ENCODE measurements around the gene NPRL2. TPM values are rescaled to one million over a fixed set of nuclear protein-coding genes. Genes with fewer than 3 reads are reported as not detected.

Gene NPRL2
- total and polyA plus RNA-seq, 2 experiments from 2014 or later, result 22.3 to 27.7 TPM

DNA sequence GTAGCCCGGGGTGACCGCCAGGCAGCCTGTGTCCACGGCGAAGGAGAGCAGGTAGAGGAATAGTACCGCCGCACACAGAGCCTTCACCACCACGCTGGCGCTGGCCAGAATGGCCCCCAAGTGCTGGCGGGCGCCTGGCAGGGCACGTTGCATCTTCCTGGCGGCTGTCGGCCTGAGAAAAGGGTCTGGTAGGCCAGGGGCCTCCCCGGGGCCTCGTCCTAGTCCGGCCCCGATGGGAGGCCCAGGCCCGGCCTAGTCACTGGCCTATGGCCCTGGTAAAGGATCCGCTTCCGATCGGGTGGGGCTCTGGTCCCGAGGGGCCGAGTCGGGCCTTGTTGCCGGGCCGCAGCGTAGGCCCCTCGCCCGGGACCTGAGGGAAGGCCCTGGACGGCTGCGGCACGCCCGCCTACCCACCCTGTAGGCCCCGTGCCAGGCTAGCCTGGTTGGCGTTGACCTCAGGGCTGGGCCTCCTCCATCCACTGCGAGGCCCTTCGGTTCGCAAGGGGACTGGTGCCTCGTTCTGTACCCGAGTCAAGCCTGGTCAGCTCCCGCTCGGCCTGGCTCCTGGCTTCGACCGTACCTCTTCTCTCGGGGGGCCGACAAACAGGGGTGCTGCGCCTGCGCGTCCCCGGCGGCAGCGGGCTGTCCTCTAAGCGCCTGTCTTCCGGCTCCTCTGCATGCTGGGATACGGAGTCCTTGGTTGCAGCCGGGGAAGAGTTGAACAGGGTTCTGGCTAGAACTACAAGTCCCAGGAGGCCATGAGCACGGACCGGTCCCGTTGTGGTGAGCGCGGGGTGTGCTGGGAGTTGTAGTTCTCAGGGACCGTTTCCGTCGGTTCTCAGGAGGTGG, 8.6 kb upstream of the NPRL2 start, which contains the start of gene TMEM115:
Gene TMEM115, minus strand, starts transcription at position 611 of the 849 bp plus-strand sequence. Its CDS starts 458 bp downstream, at position 153.
- peaks cover 22% of the 10 kb centered on the region for H3K4me1 Mint-ChIP-seq
- H2AFZ ChIP-seq, result peak within 1 kb of the TSS; percentile 93
- peak within 1 kb of the TSS; percentile 92 for H3K4me2 ChIP-seq
- H3F3A ChIP-seq (replicated peaks; ENCODE audit: low read depth), result no peaks in the 10 kb centered on the region
- peaks cover 21% of the 10 kb centered on the region for H3K79me2 ChIP-seq (replicated peaks; ENCODE audit: insufficient read depth)
- no peak within 1 kb of the TSS for H3K27ac ChIP-seq (ENCODE audit: low read depth)
- DNase-seq (ENCODE audit: low spot score) (peak; percentile 99), ATAC-seq (peak; percentile 98)
- no peaks in the 10 kb centered on the region; the same call in 2 of the 3 replicates for H3K9me3 Mint-ChIP-seq
- H3K9me2 ChIP-seq (ENCODE audit: insufficient read depth), result no peaks in the 10 kb centered on the region
- TF ChIP-seq ZNF114 (CRISPR knock-in tag; IDR thresholded peaks at IDR 0.05) (no peak), CREB1 (CRISPR knock-in tag; IDR thresholded peaks at IDR 0.05; ENCODE audit: low read depth) (peak; percentile 86), POLR2AphosphoS5 (IDR thresholded peaks at IDR 0.05; ENCODE audit: low read depth) (peak; percentile 72)
- TF ChIP-seq, protein P1, sequence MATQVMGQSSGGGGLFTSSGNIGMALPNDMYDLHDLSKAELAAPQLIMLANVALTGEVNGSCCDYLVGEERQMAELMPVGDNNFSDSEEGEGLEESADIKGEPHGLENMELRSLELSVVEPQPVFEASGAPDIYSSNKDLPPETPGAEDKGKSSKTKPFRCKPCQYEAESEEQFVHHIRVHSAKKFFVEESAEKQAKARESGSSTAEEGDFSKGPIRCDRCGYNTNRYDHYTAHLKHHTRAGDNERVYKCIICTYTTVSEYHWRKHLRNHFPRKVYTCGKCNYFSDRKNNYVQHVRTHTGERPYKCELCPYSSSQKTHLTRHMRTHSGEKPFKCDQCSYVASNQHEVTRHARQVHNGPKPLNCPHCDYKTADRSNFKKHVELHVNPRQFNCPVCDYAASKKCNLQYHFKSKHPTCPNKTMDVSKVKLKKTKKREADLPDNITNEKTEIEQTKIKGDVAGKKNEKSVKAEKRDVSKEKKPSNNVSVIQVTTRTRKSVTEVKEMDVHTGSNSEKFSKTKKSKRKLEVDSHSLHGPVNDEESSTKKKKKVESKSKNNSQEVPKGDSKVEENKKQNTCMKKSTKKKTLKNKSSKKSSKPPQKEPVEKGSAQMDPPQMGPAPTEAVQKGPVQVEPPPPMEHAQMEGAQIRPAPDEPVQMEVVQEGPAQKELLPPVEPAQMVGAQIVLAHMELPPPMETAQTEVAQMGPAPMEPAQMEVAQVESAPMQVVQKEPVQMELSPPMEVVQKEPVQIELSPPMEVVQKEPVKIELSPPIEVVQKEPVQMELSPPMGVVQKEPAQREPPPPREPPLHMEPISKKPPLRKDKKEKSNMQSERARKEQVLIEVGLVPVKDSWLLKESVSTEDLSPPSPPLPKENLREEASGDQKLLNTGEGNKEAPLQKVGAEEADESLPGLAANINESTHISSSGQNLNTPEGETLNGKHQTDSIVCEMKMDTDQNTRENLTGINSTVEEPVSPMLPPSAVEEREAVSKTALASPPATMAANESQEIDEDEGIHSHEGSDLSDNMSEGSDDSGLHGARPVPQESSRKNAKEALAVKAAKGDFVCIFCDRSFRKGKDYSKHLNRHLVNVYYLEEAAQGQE (IDR thresholded peaks at IDR 0.05; ENCODE audit: unreplicated experiment), result no peak
- TF ChIP-seq, protein P2, sequence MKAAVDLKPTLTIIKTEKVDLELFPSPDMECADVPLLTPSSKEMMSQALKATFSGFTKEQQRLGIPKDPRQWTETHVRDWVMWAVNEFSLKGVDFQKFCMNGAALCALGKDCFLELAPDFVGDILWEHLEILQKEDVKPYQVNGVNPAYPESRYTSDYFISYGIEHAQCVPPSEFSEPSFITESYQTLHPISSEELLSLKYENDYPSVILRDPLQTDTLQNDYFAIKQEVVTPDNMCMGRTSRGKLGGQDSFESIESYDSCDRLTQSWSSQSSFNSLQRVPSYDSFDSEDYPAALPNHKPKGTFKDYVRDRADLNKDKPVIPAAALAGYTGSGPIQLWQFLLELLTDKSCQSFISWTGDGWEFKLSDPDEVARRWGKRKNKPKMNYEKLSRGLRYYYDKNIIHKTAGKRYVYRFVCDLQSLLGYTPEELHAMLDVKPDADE (IDR thresholded peaks at IDR 0.05), result peak; percentile 100
- H3K4me3 ChIP-seq, result peak within 1 kb of the TSS; percentile 75
- peak within 1 kb of the TSS; percentile 93 for H3K4me3 Mint-ChIP-seq
- peaks cover 10% of the 10 kb centered on the region; the same call in 1 of the 2 replicates for H3K4me1 ChIP-seq (ENCODE audit: insufficient read depth)
- H3K27me3 Mint-ChIP-seq (ENCODE audit: insufficient read depth, low read depth, poor library complexity), result peaks cover 14% of the 10 kb centered on the region
- peaks cover 24% of the 10 kb centered on the region for H4K20me1 ChIP-seq (replicated peaks; ENCODE audit: insufficient read depth)
- H3K36me3 Mint-ChIP-seq (ENCODE audit: low read depth), result peaks cover 7% of the 10 kb centered on the region
- peaks cover 8% of the 10 kb centered on the region; the same call in 1 of the 2 replicates for H3K27me3 ChIP-seq (ENCODE audit: insufficient read depth)
- H3K27ac Mint-ChIP-seq, result peak within 1 kb of the TSS; percentile 80; the same call in 1 of the 2 replicates
- no peaks in the 10 kb centered on the region for H3K36me3 ChIP-seq (ENCODE audit: insufficient read depth)

GRCh38 chr3:50358355-50358910, 7.9 kb upstream of the NPRL2 start:
- peak overlapping the region; percentile 75 for H3K4me3 ChIP-seq
- Mint-ChIP-seq H3K4me3 (peak overlapping the region; percentile 93), H3K27me3 (ENCODE audit: insufficient read depth, low read depth, poor library complexity) (peaks cover 10% of the 10 kb centered on the region), H3K4me1 (peaks cover 22% of the 10 kb centered on the region), H3K9me3 (no peaks in the 10 kb centered on the region; the same call in 2 of the 3 replicates), H3K27ac (peak overlapping the region; percentile 80; the same call in 1 of the 2 replicates), H3K36me3 (ENCODE audit: low read depth) (peaks cover 8% of the 10 kb centered on the region)
- no peaks in the 10 kb centered on the region for H3K36me3 ChIP-seq (ENCODE audit: insufficient read depth)
- H3K27ac ChIP-seq (ENCODE audit: low read depth), result no peak overlapping the region
- no peaks in the 10 kb centered on the region for H3F3A ChIP-seq (replicated peaks; ENCODE audit: low read depth)
- peaks cover 10% of the 10 kb centered on the region; the same call in 1 of the 2 replicates for H3K4me1 ChIP-seq (ENCODE audit: insufficient read depth)
- H3K79me2 ChIP-seq (replicated peaks; ENCODE audit: insufficient read depth), result peaks cover 21% of the 10 kb centered on the region
- H3K27me3 ChIP-seq (ENCODE audit: insufficient read depth), result peaks cover 3% of the 10 kb centered on the region; the same call in 1 of the 2 replicates
- ATAC-seq, result no peak
- H3K4me2 ChIP-seq, result peak overlapping the region; percentile 92
- DNase-seq (ENCODE audit: low spot score), result no peak
- H4K20me1 ChIP-seq (replicated peaks; ENCODE audit: insufficient read depth), result peaks cover 24% of the 10 kb centered on the region
- H3K9me2 ChIP-seq (ENCODE audit: insufficient read depth), result no peaks in the 10 kb centered on the region
- no peak overlapping the region for H2AFZ ChIP-seq
- TF ChIP-seq ZNF331 (CRISPR knock-in tag; IDR thresholded peaks at IDR 0.05; ENCODE audit: low read depth) (no peak), STAT1 (IDR thresholded peaks at IDR 0.05; ENCODE audit: unreplicated experiment) (no peak), NANOG (IDR thresholded peaks at IDR 0.05; ENCODE audit: borderline replicate concordance) (no peak)
- TF ChIP-seq, protein P3, sequence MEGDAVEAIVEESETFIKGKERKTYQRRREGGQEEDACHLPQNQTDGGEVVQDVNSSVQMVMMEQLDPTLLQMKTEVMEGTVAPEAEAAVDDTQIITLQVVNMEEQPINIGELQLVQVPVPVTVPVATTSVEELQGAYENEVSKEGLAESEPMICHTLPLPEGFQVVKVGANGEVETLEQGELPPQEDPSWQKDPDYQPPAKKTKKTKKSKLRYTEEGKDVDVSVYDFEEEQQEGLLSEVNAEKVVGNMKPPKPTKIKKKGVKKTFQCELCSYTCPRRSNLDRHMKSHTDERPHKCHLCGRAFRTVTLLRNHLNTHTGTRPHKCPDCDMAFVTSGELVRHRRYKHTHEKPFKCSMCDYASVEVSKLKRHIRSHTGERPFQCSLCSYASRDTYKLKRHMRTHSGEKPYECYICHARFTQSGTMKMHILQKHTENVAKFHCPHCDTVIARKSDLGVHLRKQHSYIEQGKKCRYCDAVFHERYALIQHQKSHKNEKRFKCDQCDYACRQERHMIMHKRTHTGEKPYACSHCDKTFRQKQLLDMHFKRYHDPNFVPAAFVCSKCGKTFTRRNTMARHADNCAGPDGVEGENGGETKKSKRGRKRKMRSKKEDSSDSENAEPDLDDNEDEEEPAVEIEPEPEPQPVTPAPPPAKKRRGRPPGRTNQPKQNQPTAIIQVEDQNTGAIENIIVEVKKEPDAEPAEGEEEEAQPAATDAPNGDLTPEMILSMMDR (conservative IDR thresholded peaks at IDR 0.05; ENCODE audit: low read depth in 2 of 2), result no peak
- TF ChIP-seq, protein P2 (IDR thresholded peaks at IDR 0.05), result no peak
